ENCODE measurements around the gene UQCR10. TPM values are rescaled to one million over a fixed set of nuclear protein-coding genes. Genes with fewer than 3 reads are reported as not detected.

UQCR10 gene
- total and polyA plus RNA-seq, 2 experiments from 2014 or later: 78.0 to 535 TPM

DNA sequence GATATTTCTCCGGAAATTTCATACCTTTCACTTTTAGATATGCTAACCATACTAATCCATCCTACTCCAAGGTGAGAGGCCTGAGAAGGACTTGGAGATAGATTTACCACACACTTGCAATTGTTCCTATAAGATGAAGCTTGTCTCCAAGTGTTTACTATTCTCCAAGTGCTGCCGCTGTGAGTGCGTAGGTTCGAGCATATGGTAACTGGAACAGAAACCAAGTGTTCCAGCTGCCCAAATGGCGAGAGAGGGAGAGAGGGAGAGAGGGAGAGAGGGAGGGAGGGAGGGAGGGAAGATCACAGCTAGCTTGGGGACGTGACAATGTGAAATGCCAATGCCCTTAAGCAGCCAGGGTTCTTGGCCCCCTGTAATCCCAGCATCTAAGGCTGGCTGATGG is 49.4 kb downstream of the UQCR10 start (continued):
- TF ChIP-seq, protein P1, sequence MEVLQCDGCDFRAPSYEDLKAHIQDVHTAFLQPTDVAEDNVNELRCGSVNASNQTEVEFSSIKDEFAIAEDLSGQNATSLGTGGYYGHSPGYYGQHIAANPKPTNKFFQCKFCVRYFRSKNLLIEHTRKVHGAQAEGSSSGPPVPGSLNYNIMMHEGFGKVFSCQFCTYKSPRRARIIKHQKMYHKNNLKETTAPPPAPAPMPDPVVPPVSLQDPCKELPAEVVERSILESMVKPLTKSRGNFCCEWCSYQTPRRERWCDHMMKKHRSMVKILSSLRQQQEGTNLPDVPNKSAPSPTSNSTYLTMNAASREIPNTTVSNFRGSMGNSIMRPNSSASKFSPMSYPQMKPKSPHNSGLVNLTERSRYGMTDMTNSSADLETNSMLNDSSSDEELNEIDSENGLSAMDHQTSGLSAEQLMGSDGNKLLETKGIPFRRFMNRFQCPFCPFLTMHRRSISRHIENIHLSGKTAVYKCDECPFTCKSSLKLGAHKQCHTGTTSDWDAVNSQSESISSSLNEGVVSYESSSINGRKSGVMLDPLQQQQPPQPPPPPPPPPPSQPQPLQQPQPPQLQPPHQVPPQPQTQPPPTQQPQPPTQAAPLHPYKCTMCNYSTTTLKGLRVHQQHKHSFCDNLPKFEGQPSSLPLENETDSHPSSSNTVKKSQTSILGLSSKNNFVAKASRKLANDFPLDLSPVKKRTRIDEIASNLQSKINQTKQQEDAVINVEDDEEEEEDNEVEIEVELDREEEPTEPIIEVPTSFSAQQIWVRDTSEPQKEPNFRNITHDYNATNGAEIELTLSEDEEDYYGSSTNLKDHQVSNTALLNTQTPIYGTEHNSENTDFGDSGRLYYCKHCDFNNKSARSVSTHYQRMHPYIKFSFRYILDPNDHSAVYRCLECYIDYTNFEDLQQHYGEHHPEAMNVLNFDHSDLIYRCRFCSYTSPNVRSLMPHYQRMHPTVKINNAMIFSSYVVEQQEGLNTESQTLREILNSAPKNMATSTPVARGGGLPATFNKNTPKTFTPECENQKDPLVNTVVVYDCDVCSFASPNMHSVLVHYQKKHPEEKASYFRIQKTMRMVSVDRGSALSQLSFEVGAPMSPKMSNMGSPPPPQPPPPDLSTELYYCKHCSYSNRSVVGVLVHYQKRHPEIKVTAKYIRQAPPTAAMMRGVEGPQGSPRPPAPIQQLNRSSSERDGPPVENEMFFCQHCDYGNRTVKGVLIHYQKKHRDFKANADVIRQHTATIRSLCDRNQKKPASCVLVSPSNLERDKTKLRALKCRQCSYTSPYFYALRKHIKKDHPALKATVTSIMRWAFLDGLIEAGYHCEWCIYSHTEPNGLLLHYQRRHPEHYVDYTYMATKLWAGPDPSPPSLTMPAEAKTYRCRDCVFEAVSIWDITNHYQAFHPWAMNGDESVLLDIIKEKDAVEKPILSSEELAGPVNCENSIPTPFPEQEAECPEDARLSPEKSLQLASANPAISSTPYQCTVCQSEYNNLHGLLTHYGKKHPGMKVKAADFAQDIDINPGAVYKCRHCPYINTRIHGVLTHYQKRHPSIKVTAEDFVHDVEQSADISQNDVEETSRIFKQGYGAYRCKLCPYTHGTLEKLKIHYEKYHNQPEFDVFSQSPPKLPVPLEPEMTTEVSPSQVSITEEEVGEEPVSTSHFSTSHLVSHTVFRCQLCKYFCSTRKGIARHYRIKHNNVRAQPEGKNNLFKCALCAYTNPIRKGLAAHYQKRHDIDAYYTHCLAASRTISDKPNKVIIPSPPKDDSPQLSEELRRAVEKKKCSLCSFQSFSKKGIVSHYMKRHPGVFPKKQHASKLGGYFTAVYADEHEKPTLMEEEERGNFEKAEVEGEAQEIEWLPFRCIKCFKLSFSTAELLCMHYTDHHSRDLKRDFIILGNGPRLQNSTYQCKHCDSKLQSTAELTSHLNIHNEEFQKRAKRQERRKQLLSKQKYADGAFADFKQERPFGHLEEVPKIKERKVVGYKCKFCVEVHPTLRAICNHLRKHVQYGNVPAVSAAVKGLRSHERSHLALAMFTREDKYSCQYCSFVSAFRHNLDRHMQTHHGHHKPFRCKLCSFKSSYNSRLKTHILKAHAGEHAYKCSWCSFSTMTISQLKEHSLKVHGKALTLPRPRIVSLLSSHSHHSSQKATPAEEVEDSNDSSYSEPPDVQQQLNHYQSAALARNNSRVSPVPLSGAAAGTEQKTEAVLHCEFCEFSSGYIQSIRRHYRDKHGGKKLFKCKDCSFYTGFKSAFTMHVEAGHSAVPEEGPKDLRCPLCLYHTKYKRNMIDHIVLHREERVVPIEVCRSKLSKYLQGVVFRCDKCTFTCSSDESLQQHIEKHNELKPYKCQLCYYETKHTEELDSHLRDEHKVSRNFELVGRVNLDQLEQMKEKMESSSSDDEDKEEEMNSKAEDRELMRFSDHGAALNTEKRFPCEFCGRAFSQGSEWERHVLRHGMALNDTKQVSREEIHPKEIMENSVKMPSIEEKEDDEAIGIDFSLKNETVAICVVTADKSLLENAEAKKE (CRISPR knock-in tag; IDR thresholded peaks at IDR 0.05): no peak
- TF ChIP-seq EZH2phosphoT487 (IDR thresholded peaks at IDR 0.05; ENCODE audit: unreplicated experiment): no peak
- TF ChIP-seq JUNB (IDR thresholded peaks at IDR 0.05; ENCODE audit: unreplicated experiment): no peak
- no peak for TF ChIP-seq CREB1 (CRISPR knock-in tag; IDR thresholded peaks at IDR 0.05; ENCODE audit: low read depth)
- no peak for TF ChIP-seq NANOG (IDR thresholded peaks at IDR 0.05; ENCODE audit: borderline replicate concordance)

DNA sequence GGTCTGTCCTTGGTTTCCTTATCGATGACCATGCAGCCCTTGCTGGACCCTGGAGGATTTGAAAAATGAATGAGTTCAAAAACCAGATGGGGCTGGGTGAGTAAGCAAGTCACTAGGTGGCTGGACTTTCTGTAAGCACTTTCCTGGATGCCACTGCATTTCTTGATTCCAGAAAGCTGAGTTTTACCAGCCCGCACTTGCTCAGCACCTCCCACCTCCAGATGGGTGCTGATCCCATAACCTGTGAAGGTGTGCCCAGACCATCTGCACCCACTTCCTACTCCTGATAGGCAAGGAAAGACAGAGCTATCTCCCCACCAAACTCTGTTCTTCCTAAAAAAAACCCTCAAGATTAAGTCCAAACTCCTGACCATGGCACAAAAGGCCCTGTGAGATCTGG is 49.8 kb downstream of the UQCR10 start:
- H3K27me3 Mint-ChIP-seq (ENCODE audit: insufficient read depth, low read depth, poor library complexity): peaks cover 1% of the 10 kb centered on the region
- no peaks in the 10 kb centered on the region for H3K9me2 ChIP-seq (ENCODE audit: insufficient read depth)
- H4K20me1 ChIP-seq (replicated peaks; ENCODE audit: insufficient read depth): no peaks in the 10 kb centered on the region
- no peaks in the 10 kb centered on the region for H3K9me3 Mint-ChIP-seq
- peaks cover 39% of the 10 kb centered on the region for H3K36me3 Mint-ChIP-seq (ENCODE audit: low read depth)
- DNase-seq (ENCODE audit: low spot score) (no peak), ATAC-seq (no peak)
- H3K27ac Mint-ChIP-seq: no peak overlapping the region
- H3K27me3 ChIP-seq (ENCODE audit: insufficient read depth): no peaks in the 10 kb centered on the region
- no peak overlapping the region for H3K4me2 ChIP-seq
- H3K36me3 ChIP-seq (ENCODE audit: insufficient read depth): peaks cover 18% of the 10 kb centered on the region
- no peak overlapping the region for H3K27ac ChIP-seq (ENCODE audit: low read depth)
- no peaks in the 10 kb centered on the region for H3K4me1 ChIP-seq (ENCODE audit: insufficient read depth)
- H3F3A ChIP-seq (replicated peaks; ENCODE audit: low read depth): no peaks in the 10 kb centered on the region
- no peak overlapping the region for H3K4me3 ChIP-seq
- H3K4me1 Mint-ChIP-seq: no peaks in the 10 kb centered on the region; the same call in 1 of the 3 replicates
- TF ChIP-seq, protein P2, sequence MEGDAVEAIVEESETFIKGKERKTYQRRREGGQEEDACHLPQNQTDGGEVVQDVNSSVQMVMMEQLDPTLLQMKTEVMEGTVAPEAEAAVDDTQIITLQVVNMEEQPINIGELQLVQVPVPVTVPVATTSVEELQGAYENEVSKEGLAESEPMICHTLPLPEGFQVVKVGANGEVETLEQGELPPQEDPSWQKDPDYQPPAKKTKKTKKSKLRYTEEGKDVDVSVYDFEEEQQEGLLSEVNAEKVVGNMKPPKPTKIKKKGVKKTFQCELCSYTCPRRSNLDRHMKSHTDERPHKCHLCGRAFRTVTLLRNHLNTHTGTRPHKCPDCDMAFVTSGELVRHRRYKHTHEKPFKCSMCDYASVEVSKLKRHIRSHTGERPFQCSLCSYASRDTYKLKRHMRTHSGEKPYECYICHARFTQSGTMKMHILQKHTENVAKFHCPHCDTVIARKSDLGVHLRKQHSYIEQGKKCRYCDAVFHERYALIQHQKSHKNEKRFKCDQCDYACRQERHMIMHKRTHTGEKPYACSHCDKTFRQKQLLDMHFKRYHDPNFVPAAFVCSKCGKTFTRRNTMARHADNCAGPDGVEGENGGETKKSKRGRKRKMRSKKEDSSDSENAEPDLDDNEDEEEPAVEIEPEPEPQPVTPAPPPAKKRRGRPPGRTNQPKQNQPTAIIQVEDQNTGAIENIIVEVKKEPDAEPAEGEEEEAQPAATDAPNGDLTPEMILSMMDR (conservative IDR thresholded peaks at IDR 0.05; ENCODE audit: low read depth in 2 of 2): no peak
- TF ChIP-seq, protein P1 (CRISPR knock-in tag; IDR thresholded peaks at IDR 0.05): no peak
- no peak for TF ChIP-seq JUNB (IDR thresholded peaks at IDR 0.05; ENCODE audit: unreplicated experiment)
- H2AFZ ChIP-seq: no peak overlapping the region
- H3K4me3 Mint-ChIP-seq: no peak overlapping the region
- no peaks in the 10 kb centered on the region for H3K79me2 ChIP-seq (replicated peaks; ENCODE audit: insufficient read depth)
